GM12892 (cell line): Measurements from ENCODE around the gene SDK1.

Experiments used
- DNase-seq: peaks from one replicate; pipeline ENCODE4 v3.0.0; 2011; ENCODE audit not compliant: insufficient read length
- FAIRE-seq: peaks from 2 replicates; lab custom pipeline; 2011; peaks lifted over from hg19 to GRCh38; lab: Jason Lieb, UNC
- POLR2A ChIP-seq: IDR thresholded peaks from 2 replicates; pipeline ENCODE4 v1.6.1; 2011; ENCODE audit warnings: low read depth, low read length, control low read depth
- POLR2AphosphoS5 ChIP-seq: IDR thresholded peaks from 2 replicates; pipeline ENCODE4 v1.6.1; 2011; ENCODE audit warnings: low read depth, low read length, control low read depth
- TAF1 ChIP-seq: IDR thresholded peaks from 2 replicates; pipeline ENCODE4 v1.6.1; 2011; ENCODE audit warnings: low read depth, mild to moderate bottlenecking, control low read depth, low read length, borderline replicate concordance

The SDK1 gene

DNA sequence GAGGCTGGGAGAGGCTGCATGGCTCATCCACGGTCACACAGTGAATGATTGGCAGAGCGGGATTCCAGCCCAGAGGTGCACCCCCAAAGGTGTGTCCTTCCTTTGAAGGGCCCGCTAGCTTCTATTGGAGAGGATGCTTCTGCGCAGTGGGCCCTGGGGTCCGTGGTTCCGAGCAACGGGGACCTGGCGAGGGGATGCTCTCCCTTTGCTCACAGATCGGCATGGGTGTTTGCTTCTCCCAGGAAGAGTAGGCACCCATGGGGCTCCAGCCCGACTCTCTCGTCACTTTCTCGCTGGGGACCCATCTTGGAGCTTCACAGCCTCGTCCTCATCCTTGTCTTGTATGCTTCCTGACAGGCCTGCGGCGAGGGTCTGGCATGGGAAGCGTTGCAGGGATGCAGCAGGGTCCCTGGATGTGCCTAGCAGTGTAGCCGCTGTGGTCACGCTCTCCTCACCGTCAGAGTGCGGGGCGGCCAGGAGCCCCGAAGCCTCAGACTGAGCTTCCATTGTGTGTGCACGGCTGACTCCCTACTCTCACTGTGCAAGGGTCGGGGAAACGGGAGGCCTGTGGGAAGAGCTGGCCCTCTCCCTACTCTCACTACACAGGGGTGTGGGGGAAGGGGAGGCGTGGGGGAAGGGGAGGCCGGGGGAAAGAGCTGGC, 842.6 kb downstream of the SDK1 start:
- TF ChIP-seq TAF1 = no peak
- no peak for TF ChIP-seq POLR2A
- no peak for TF ChIP-seq POLR2AphosphoS5
- DNase-seq (no peak), FAIRE-seq (no peak)

DNA sequence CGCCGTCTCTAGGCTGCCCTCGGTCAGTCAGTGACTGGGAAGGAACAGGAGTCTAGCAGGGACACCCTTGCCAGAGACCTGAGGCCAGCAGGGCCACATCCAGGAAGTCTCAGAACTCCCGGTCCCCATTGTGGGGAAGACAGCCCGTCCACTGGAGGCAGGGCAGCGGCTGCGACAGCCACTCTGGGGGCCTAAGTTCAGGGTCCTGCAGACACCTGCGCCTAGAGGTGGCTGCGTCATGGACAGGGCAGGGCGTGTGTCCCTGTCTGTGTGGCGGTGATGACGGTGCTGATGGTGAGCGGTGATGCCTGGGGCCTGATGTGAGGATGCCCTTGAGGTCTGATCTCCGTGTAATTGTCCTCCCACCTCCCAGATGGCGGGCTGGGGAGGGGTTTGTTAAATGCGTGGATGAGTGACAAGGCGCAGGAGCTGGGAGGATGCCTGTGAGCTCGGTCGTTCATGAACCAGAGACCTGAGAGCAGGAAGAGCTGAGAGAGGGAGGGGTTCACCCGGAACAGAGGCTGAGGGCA, 843.2 kb downstream of the SDK1 start:
- no peak for FAIRE-seq
- DNase-seq = no peak
- no peak for TF ChIP-seq POLR2A
- TF ChIP-seq POLR2AphosphoS5 = no peak
- no peak for TF ChIP-seq TAF1

DNA sequence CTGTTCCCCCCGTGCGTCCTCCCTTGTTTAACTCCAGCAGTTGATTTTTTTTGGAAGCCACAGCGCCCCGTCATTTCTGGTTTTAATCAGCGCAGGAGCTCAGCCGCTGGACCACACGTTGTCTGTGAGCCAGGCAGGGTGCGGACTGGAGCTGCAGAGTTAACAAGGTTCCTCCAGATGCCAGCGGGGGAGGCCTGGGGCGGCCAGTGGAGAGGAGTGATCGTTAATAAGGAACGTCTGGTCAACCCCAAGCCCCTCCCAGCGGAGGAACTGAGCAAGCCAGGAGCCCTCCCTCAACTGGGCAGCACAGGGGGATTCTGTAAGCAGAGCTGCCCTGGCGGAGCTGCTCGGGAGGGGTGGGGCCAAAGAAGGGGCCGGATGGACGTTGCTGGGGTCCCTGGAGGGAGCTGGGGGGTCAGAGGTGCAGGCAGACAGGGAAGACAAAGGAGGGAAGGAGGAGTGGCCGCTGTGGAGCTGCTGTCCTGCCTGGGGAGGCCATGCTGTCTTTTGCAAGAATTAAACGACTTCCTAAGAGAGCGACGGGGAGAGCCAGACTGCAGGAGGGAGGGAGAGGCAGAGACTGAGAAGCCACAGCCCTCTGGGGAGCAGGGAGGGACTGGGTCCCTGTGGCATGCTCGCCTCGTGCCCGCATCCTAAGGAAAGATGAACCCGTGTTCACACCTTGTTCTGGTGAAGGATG, 843.9 kb downstream of the SDK1 start:
- DNase-seq (no peak), FAIRE-seq (no peak)
- TF ChIP-seq TAF1 = no peak

DNA sequence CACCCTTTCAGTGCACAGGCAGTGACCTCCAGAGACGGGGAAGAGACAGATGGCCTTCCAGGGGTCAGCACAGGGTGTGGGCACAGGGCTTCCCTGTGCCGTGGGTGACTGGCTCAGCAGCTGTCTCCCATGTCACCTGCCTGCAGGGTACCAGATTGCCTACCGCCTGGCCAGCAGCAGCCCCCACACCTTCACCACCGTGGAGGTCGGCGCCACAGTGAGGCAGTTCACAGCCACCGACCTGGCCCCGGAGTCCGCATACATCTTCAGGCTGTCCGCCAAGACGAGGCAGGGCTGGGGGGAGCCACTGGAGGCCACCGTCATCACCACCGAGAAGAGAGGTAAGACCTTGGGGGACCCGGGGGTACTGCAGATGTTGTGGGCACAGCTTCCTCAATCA, 844.5 kb downstream of the SDK1 start:
- FAIRE-seq (no peak), DNase-seq (no peak)
- no peak for TF ChIP-seq POLR2AphosphoS5
- TF ChIP-seq TAF1 = no peak
- no peak for TF ChIP-seq POLR2A

DNA sequence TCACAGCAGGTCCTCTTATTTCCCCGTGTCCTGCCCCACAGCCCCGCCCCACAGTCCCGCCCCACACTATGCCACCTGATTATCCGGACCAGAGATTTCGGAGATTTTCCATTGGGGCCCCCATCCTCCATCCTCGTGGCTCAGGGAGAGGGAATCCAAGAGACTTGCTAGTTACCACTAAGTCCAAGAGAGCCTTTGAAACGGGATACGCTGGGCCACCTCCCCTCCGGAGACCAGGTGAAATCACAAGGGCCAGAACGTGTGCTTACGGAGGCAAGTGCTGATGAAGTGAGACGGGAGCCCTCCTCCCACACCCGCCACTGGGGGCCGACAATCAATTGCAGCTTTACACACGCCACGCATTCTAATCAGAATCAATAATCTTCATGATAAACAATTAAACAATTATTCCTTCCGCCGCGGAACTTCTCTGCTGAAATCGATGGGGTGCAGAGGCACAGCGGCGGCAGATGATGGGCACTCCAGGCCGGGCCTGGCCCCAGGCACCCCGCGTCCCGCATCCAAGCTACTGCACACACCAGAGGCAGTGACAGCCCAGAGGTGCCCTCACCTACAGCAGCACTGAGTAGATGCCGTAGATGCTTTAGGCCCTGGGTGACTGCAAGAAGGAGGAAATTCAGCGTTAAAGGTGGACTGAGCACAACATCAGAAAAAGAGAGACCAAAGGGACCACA, 847.0 kb downstream of the SDK1 start:
- DNase-seq (no peak), FAIRE-seq (no peak)
- no peak for TF ChIP-seq POLR2AphosphoS5
- TF ChIP-seq POLR2A = no peak
- no peak for TF ChIP-seq TAF1

DNA sequence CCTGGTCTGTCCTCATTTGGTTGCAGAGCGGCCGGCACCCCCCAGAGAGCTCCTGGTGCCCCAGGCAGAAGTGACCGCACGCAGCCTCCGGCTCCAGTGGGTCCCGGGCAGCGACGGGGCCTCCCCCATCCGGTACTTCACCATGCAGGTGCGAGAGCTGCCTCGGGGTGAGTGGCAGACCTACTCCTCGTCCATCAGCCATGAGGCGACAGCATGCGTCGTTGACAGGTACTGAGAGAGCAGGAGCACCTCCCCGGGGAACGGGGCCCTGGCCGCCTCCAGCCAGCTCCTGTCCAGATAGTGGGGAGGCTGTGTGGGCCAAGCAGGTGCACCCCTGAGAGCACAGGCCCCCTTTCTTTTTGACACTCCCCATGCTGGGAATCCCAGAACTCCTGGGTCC, 848.2 kb downstream of the SDK1 start:
- DNase-seq = no peak
- no peak for FAIRE-seq
- TF ChIP-seq POLR2AphosphoS5 = no peak
- no peak for TF ChIP-seq POLR2A
- TF ChIP-seq TAF1 = no peak

DNA sequence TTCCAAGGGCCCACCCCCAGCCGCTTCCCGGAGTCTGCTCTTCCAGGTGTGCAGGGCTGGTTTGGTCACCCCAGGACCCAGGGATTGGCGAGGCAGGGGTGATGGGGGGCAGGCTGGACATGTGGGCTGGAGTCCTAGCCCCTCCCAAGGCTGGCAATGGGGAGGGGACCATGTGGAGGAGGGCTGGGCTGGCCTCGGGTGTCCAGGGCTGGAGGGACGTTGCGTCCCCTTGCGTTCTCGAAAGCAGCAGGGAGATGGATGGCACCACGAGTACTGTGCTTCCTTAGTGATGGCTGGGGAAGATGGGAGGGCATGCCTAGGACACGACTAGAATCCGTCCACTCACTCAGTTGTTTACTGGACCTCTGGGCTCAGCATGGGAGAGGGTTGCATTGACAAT, 848.6 kb downstream of the SDK1 start:
- TF ChIP-seq POLR2AphosphoS5 = no peak
- no peak for TF ChIP-seq POLR2A
- no peak for TF ChIP-seq TAF1
- no peak for FAIRE-seq
- no peak for DNase-seq

DNA sequence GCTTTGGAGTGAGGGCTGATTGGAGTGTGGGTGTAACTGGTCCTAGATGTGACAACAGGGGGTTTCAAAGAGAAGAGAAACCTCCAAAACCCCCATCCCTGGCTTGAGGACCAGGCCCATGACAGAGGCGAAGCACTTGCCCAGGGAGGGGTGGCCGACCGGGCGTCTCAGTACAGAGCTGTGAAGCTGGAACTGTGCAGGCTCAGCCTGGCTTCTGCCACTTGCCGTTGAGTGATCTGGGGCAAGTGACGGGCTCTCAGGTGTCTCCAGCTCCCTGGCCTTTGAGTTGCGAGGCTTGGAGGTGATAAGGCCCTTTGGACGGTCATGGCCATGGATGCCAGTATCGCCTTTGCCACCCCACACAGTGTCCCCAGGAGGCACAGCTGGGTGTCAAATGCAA, 849.7 kb downstream of the SDK1 start:
- TF ChIP-seq TAF1 = no peak
- no peak for TF ChIP-seq POLR2AphosphoS5
- no peak for FAIRE-seq

DNA sequence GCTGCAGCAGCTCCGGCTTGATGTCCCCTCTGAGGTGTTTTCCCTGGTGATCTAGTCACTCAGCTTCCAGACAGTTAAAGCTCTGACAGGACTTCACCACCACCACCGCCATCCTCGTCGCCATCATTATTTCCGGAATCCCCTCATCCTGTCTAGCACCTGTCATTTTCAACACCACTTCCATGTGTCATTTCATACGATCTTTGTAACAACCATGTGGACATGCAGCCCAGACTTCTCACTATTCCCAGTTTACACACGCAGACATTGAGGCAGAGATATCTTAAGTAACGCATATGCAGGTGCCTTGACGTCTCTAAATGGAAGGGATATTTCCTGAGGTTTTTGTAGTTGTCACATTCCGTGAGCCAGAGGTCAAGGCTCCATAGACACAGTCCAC, 850.5 kb downstream of the SDK1 start:
- FAIRE-seq = no peak
- no peak for TF ChIP-seq TAF1
- TF ChIP-seq POLR2AphosphoS5 = no peak
- TF ChIP-seq POLR2A = no peak
- DNase-seq = no peak

More for the DNA sequence above, 849.7 kb downstream of the SDK1 start:
- DNase-seq = no peak

DNA sequence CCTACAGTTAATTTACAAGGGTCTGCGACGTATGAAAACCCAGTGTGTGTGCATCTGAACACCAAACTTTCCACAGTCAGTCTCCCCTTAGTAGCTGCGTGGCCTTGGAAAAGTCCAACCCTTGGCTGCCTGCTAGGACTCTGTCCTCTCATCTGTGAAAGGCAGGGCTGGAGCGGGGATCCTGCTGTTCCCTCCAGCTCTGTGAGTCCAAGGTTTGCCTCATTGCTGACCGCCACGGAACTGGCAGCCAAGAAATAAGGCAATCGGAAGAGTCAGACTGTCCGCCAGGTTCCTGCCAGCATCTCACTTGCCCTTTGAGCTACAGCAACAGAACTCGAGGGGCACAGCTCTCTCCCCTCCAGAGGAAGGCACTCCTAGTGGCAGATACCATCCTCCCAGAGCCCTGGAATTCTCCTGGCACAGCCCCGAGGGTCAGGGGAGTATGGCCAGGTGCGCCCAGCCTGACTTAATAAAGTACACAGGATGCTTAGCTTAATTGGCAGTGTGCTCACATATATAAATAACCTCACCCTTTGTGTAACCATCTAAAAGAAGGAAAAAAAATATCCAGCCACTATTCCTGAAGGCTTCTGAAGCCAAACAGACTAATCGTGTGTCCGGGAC, 851.0 kb downstream of the SDK1 start:
- no peak for FAIRE-seq
- DNase-seq = no peak
- TF ChIP-seq POLR2A = no peak
- TF ChIP-seq TAF1 = no peak
- no peak for TF ChIP-seq POLR2AphosphoS5

DNA sequence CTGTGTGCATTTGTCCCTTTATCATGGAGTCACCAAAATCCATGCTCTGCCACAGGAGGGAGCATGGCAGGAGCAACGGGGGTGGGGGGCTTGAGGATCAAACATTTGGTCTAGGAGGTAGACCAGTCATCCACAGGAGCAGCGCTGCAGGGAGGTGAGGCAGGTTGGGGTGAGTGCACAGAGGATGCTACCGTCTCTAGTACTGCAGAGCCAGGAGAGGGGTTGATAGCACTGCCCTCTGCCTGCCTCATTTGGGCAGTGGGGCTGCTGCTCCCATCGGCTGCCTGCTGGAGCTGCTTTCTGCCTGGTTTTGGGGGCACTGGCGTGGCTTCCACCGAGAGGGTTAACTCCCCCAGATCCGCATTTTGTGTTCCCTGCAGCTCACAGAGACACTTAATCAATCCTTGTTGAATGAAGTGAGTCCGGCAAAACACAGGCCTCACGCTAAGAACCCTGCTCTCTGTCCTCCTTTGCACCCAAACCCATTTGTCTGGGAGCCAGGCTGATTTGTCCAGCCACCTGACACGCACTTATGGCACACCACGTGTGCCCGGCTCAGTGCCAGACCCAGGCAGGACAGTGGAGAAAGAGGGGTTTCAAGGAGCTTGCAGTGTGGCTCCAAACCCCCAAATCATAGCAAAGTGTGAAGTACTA, 854.0 kb downstream of the SDK1 start:
- TF ChIP-seq POLR2AphosphoS5 (no peak), POLR2A (no peak), TAF1 (no peak)
- no peak for DNase-seq
- no peak for FAIRE-seq
